HG03108 (cell line): ENCODE results near the gene BARHL1.

ENCODE experiments used
- ATAC-seq: cut with Tn5 transposase; IDR thresholded peaks from one replicate; pipeline ENCODE4 v1.9.1; 2021; ENCODE audit warnings: moderate library complexity; ENCODE audit not compliant: unreplicated experiment

Gene BARHL1

GRCh38 chr9:132609829-132610228 is 27.4 kb downstream of the BARHL1 start:
- ATAC-seq = no peak

GRCh38 chr9:132610661-132611060 is 28.3 kb downstream of the BARHL1 start:
- no peak for ATAC-seq

GRCh38 chr9:132614324-132614723 is 31.9 kb downstream of the BARHL1 start:
- no peak for ATAC-seq

- no peak for ATAC-seq
These were observed 33.4 kb downstream of the BARHL1 start for GRCh38 chr9:132615774-132616173.

- ATAC-seq = no peak
These were observed 34.3 kb downstream of the BARHL1 start for GRCh38 chr9:132616725-132617124.

- no peak for ATAC-seq
These were observed 39.8 kb downstream of the BARHL1 start for GRCh38 chr9:132622159-132622558.

- no peak for ATAC-seq
These were observed 43.9 kb downstream of the BARHL1 start for GRCh38 chr9:132626285-132626684.

- no peak for ATAC-seq
These were observed 44.7 kb downstream of the BARHL1 start for GRCh38 chr9:132627106-132627505.

- no peak for ATAC-seq
These were observed 45.2 kb downstream of the BARHL1 start for GRCh38 chr9:132627594-132627993.

GRCh38 chr9:132628746-132629145 is 46.3 kb downstream of the BARHL1 start:
- no peak for ATAC-seq

- ATAC-seq = no peak
These were observed 47.7 kb downstream of the BARHL1 start for GRCh38 chr9:132630116-132630515.

GRCh38 chr9:132630811-132631210 is 48.4 kb downstream of the BARHL1 start:
- ATAC-seq = no peak

GRCh38 chr9:132631280-132631679 is 48.9 kb downstream of the BARHL1 start:
- ATAC-seq = no peak

- ATAC-seq = no peak
These were observed 49.3 kb downstream of the BARHL1 start for GRCh38 chr9:132631685-132632084.

GRCh38 chr9:132632413-132633129 is 50.2 kb downstream of the BARHL1 start:
- no peak for ATAC-seq

- no peak for ATAC-seq
These were observed 51.9 kb downstream of the BARHL1 start for GRCh38 chr9:132634327-132634726.

GRCh38 chr9:132637351-132637750 is 54.9 kb downstream of the BARHL1 start:
- ATAC-seq = no peak

GRCh38 chr9:132637801-132638200 is 55.4 kb downstream of the BARHL1 start:
- ATAC-seq = no peak

- no peak for ATAC-seq
These were observed 55.8 kb downstream of the BARHL1 start for GRCh38 chr9:132638240-132638639.

- no peak for ATAC-seq
These were observed 56.9 kb downstream of the BARHL1 start for GRCh38 chr9:132639322-132639721.
